ENCODE results near the gene SEC31B. TPM values are rescaled to one million over a fixed set of nuclear protein-coding genes. Genes with fewer than 3 reads are reported as not detected.

SEC31B gene
- total RNA-seq, 1 donor from 2014 or later = 9.2 TPM

DNA sequence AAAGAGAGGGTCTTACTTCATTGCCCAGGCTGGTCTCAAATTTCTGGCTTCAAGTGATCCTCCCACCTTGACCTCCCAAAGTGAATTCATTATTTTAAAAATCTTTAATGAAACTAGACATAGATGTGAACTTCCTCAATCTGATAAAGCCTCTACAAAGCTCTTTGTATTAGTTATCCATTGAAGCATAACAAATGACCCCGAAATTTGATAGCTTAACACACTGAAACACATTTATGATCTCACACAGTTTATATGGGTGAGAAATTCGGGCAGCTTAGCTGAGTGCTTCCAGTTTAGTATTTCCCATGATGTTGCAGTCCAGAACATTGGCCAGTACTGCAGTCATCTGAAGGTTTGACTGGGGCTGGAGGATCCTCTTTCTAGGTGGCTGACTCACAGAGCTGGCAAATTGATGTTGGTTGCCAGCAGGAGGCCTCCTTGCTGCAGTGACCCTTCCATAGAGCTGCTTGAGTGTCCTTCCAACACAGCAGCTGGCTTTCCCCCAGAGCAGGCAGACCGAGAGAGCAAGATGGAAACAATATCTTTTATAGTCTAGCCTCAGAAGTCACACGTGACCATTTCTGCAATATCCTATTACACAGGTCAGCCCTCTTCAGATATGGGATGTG, 73.4 kb downstream of the SEC31B start:
- TF ChIP-seq, protein P1, sequence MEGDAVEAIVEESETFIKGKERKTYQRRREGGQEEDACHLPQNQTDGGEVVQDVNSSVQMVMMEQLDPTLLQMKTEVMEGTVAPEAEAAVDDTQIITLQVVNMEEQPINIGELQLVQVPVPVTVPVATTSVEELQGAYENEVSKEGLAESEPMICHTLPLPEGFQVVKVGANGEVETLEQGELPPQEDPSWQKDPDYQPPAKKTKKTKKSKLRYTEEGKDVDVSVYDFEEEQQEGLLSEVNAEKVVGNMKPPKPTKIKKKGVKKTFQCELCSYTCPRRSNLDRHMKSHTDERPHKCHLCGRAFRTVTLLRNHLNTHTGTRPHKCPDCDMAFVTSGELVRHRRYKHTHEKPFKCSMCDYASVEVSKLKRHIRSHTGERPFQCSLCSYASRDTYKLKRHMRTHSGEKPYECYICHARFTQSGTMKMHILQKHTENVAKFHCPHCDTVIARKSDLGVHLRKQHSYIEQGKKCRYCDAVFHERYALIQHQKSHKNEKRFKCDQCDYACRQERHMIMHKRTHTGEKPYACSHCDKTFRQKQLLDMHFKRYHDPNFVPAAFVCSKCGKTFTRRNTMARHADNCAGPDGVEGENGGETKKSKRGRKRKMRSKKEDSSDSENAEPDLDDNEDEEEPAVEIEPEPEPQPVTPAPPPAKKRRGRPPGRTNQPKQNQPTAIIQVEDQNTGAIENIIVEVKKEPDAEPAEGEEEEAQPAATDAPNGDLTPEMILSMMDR (IDR thresholded peaks at IDR 0.05) = no peak
- H3K27me3 ChIP-seq = no peaks in the 10 kb centered on the region
- no peaks in the 10 kb centered on the region for H3K9me3 ChIP-seq
- no peak for DNase-seq (ENCODE audit: low spot score in 2 of 2)
- no peaks in the 10 kb centered on the region for H3K36me3 ChIP-seq
- H3K4me3 ChIP-seq = no peak overlapping the region
- intact Hi-C loops (cut with DNase I) = no loop called here
- no peak overlapping the region for H3K27ac ChIP-seq
- no peaks in the 10 kb centered on the region for H3K4me1 ChIP-seq

DNA sequence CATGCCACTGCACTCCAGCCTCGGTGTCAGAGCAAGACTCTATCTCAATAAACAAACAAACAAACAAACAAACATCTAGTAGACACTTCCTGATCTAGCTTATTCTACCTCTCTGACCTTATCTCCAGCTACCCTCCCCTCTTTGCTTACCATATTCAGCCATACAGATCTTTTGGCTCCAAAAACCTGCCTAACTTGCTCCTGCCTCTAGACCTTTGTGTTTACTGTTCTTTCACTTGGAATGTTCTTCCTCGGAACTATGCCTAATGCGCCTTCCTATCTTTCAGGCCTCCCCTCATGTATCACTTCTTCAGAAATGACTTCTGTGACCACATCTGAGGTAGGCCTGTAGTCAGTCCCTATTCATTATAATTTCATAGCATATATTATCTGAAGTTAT, 77.1 kb downstream of the SEC31B start:
- intact Hi-C loops (cut with DNase I) = no loop called here
- H3K4me3 ChIP-seq = no peak overlapping the region
- no peak for DNase-seq (ENCODE audit: low spot score in 2 of 2)
- TF ChIP-seq, protein P1 (IDR thresholded peaks at IDR 0.05) = no peak
- no peaks in the 10 kb centered on the region for H3K9me3 ChIP-seq
- H3K27ac ChIP-seq = no peak overlapping the region
- H3K36me3 ChIP-seq = no peaks in the 10 kb centered on the region
- no peaks in the 10 kb centered on the region for H3K27me3 ChIP-seq
- H3K4me1 ChIP-seq = no peaks in the 10 kb centered on the region

DNA sequence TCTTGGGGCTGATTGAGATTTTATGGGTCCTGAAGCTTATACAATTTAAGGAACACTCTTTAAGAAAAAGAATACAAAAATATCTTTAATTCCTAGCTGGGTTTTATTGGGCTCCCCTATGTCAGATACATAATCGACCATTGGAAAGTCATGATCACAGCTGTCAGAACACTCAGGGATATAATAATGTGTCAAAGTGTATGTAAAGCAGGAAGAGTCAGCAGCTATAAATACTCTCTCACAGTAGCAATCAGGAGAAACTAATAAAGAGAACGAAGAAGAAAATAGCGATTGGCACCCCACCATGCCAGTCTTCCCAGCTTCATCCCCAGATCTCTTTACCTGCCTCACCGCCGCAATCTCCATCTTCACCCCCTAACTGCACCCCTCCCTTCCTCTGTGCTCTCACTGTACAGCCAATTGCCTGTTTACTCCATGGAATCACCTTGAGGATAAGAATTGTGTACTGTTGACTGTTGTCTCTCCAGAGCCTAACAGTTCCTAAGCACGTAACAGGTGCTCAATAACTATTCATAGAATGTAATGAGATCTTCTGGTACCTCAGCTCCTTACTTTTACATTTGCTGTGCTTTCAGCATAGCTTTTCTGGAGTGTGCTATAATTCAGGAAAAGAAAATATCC, 80.9 kb downstream of the SEC31B start:
- Histone ChIP-seq H3K36me3 (no peaks in the 10 kb centered on the region), H3K27ac (no peak overlapping the region), H3K27me3 (no peaks in the 10 kb centered on the region), H3K4me1 (no peaks in the 10 kb centered on the region), H3K9me3 (no peaks in the 10 kb centered on the region), H3K4me3 (no peak overlapping the region)
- intact Hi-C loops (cut with DNase I) = no loop called here
- TF ChIP-seq, protein P1 (IDR thresholded peaks at IDR 0.05) = no peak
- DNase-seq (ENCODE audit: low spot score in 2 of 2) = no peak

Other genes with a start within 250 kb of the SEC31B start
- 21.4 TPM for gene BLOC1S2, start 233.2 kb downstream of the SEC31B start, total RNA-seq
- not detected for gene PKD2L1, start 189.6 kb downstream of the SEC31B start, total RNA-seq
- gene SCD, start 172.6 kb downstream of the SEC31B start, total RNA-seq = 2.9 TPM
- not detected for gene WNT8B, start 56.9 kb downstream of the SEC31B start, total RNA-seq
- 71.1 TPM for gene NDUFB8, start 10.0 kb upstream of the SEC31B start, total RNA-seq
- gene HIF1AN, start 16.1 kb upstream of the SEC31B start, total RNA-seq = 4.7 TPM
- gene PAX2, start 225.7 kb upstream of the SEC31B start, total RNA-seq = not detected